ENCODE measurements around the gene SGMS1.

DNA sequence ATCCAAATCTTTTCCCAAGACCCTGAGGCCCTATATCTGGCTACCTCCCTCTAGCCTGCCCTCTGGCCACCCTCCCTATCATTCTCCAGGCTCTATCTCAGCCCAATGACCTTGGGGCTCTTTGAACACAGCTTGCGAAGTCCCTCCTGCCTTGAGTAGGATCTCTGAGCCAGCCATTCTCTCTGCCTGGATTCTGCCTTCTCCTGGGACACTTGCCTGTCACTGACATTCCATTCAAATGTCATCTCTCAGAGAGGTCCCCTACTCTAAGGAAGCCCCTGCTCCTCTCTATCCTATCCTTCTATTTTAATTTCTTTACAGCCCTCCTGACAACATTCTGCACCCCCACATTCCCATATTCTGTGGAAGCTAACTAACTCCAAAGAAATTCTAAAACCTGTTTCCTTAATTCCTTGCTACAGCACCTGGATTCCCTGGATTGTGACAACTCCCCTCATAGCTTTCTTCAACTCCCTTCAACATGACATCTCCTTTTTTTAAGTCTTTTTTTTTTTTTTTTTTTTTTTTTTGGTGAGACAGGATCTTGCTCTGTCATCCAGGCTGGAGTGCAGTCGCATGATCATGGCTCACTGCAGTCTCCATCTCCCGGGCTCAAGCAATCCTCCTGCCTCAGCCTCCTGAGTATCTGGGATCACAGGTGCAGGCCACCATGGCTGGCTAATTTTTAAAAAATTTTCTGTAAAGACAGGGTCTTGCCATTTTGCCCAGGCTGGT, 291.5 kb downstream of the SGMS1 start:
- TF ChIP-seq, protein P1, sequence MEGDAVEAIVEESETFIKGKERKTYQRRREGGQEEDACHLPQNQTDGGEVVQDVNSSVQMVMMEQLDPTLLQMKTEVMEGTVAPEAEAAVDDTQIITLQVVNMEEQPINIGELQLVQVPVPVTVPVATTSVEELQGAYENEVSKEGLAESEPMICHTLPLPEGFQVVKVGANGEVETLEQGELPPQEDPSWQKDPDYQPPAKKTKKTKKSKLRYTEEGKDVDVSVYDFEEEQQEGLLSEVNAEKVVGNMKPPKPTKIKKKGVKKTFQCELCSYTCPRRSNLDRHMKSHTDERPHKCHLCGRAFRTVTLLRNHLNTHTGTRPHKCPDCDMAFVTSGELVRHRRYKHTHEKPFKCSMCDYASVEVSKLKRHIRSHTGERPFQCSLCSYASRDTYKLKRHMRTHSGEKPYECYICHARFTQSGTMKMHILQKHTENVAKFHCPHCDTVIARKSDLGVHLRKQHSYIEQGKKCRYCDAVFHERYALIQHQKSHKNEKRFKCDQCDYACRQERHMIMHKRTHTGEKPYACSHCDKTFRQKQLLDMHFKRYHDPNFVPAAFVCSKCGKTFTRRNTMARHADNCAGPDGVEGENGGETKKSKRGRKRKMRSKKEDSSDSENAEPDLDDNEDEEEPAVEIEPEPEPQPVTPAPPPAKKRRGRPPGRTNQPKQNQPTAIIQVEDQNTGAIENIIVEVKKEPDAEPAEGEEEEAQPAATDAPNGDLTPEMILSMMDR (IDR thresholded peaks at IDR 0.05), result no peak
- TF ChIP-seq POLR2A (IDR thresholded peaks at IDR 0.05), result no peak
